ENCODE data around the gene NDUFB3. TPM values are rescaled to one million over a fixed set of nuclear protein-coding genes. Genes with fewer than 3 reads are reported as not detected.
"Not testable (repeated sequence)": the region's sequence is repeated elsewhere in the genome, so short reads cannot be mapped to it uniquely, and the experiment has no call there.

The NDUFB3 gene
- total RNA-seq, result 555 TPM
- long read RNA-seq, transcript NDUFB3-201 (3 exons, 755 nt), result major isoform, 145 of 160 reads
- long read RNA-seq, transcript NDUFB3-204 (4 exons, 547 nt), result minor isoform, 5 of 160 reads
- long read RNA-seq, partial matches to known transcripts, result 7 of 160 reads
- long read RNA-seq, other reads (novel, unspliced or antisense), result 3 of 160 reads

DNA sequence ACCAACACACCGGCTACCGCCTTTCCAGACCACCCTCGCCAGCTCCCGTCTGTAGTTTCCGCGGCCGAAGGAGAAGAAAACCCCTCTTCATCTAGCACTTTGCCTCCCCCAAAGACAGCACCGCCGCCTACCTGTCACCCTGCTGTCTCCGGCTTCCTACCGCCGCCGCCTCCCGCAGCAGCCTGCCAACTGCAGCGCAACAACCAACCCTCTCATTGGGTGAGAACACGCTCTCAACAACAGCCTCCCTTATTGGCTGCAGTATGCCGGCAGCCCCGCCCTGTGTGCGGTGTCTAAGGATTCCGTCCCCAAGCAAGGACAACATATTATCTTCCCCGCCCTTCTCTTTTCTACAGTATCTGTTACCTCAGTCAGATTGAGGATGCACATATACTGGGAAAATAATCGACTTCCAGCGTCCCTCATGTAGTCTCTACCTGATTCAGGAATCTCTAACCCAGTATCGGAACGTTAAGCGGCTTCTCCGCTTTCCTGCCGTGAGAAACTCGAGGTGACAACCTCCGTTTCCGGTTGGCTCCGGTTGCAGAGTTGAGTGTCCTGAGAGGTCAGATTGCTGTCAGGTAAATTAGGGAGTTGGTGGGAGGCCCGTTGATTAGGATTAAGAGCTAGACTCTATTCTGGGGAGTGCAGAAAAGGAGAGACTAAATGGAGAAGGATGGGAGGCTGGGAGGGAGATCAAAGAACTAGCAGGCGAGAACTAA, at the start of gene NDUFB3, which contains the start of gene HYCC2:
NDUFB3 (plus strand) TSS at position 523 of the 722 bp plus-strand sequence. CDS start 6,882 bp downstream, outside the sequence.
HYCC2 (minus strand) TSS at position 193 of the 722 bp plus-strand sequence. CDS start 47,662 bp downstream, outside the sequence.
- DNase-seq (ENCODE audit: missing footprints), result peak; percentile 94
- intact Hi-C loops (cut with DNase I), result loop anchor here (1.0 to 5.0 kb wide), 4 partner anchors 45 to 108 kb away; partner anchors contain the start of genes CFLAR and ORC2
- peak; percentile 99 for ATAC-seq

DNA sequence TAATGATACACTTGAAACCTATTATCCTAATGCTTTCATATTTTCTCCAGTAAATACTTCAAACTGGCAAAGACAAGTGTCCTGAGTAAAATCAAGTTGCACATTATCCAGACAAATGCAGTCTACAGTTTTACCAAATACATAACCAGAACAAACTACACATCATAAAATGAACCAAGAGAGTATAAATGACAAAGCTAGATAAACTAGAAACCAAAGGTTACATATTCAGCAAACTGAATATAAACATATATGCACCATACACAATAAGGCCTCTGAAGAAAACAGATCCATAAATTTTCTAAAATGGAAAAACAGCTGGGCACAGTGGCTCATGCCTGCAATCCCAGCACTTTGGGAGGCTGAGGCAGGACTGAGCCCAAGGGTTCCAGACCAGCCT, 47.3 kb upstream of the NDUFB3 start:
- intact Hi-C loops (cut with DNase I), result no loop called here
- no peak for DNase-seq (ENCODE audit: missing footprints)
- ATAC-seq, result no peak

DNA sequence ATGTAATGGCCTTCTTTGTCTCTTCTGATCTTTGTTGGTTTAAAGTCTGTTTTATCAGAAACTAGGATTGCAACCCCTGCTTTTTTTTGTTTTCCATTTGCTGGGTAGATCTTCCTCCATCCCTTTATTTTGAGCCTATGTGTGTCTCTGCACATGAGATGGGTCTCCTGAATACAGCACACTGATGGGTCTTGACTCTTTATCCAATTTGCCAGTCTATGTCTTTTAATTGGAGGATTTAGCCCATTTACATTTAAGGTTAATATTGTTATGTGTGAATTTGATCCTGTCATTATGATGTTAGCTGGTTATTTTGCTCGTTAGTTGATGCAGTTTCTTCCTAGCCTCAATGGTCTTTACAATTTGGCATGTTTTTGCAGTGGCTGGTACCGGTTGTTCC, 37.4 kb upstream of the NDUFB3 start:
- ATAC-seq; DNase-seq (ENCODE audit: missing footprints); intact Hi-C loops (cut with DNase I): not testable (repeated sequence)

DNA sequence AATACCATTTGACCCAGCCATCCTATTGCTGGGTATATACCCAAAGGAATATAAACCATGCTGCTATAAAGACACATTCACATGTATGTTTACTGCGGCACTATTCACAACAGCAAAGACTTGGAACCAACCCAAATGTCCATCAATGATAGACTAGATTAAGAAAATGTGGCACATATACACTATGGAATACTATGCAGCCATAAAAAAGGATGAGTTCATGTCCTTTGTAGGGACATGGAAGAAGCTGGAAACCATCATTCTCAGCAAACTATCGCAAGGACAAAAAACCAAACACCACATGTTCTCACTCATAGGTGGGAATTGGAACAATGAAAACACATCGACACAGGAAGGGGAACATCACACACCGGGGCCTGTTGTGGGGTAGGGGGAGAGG, 33.4 kb upstream of the NDUFB3 start:
- intact Hi-C loops (cut with DNase I), result not testable (repeated sequence)

DNA sequence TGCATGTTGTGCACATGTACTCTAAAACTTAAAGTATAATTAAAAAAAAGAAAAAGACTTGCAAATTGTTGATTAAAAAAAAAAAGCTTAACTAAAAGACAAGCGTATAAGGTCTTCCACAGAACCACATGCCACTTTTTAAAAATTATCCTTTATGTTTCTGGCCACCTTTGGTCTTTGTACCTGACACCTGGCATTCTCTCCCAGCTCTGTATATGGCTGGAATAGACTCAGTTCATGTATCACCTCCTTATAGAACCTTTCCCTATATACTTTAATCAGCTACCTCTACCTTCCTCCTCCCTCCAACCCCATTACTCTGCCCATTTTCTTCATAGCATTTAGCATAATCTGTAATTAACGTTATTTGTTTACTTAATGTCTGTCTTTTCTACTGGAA, 32.9 kb upstream of the NDUFB3 start:
- DNase-seq (ENCODE audit: missing footprints) (no peak), ATAC-seq (no peak)
- intact Hi-C loops (cut with DNase I), result no loop called here

More for the DNA sequence above, 33.4 kb upstream of the NDUFB3 start:
- ATAC-seq; DNase-seq (ENCODE audit: missing footprints): not testable (repeated sequence)

DNA sequence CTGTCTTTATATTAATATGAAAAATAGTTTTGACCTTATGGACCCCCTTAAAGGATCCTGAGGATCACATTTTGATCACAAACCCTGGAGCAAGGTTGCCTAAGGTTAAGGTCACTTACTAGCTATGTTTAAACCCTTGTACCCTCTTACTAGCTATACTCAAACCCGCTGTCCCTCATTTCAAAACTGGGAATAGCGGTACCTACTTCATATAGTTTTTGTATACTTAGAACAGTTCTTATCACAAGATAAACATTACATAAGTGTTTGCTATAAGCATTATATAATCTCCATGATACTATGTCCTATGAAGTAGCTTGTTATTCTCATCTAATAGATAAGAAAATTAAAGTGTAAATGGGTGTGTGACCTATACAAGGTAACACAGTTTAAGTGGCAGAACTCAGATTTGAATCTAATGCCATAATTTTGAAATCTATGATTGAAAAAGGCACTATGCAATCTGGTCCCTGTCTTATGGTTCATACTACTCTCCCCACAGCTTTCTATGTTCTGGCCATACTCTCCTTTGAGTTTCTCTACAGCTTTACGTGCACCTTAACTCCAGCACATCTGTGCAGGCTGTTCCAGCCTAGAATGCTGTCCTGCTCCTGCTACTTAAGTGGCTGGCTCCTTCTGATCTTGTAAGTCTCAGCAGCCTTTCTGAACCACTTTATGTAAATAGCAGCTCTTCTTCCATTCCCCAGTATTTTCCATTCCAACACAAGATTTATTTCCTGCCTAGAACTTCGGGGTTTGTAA, 30.8 kb upstream of the NDUFB3 start:
- DNase-seq (ENCODE audit: missing footprints) (no peak), ATAC-seq (no peak)
- intact Hi-C loops (cut with DNase I), result no loop called here

DNA sequence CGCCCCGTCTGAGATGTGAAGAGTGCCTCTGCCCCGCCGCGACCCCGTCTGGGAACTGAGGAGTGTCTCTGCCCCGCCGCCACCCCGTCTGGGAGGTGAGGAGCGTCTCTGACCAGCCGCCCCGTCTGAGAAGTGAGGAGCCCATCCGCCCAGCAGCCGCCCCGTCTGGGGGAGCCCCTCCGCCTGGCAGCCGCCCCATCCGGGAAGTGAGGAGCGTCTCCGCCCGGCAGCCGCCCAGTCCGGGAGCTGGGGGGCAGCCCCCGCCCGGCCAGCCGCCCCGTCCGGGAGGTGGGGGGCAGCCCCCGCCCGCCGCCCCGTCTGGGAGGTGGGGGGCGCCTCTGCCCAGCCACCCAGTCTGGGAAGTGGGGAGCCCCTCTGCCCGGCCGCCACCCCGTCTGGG, 29.4 kb upstream of the NDUFB3 start:
- DNase-seq (ENCODE audit: missing footprints); ATAC-seq; intact Hi-C loops (cut with DNase I): not testable (repeated sequence)

DNA sequence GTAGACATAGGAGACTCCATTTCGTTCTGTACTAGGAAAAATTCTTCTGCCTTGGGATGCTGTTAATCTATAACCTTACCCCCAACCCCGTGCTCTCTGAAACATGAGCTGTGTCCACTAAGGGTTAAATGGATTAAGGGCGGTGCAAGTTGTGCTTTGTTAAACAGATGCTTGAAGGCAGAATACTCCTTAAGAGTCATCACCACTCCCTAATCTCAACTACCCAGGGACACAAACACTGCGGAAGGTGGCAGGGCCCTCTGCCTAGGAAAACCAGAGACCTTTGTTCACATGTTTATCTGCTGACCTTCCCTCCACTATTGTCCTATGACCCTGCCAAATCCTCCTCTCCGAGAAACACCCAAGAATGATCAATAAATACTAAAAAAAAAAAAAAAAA, 28.8 kb upstream of the NDUFB3 start:
- intact Hi-C loops (cut with DNase I); ATAC-seq: not testable (repeated sequence)

DNA sequence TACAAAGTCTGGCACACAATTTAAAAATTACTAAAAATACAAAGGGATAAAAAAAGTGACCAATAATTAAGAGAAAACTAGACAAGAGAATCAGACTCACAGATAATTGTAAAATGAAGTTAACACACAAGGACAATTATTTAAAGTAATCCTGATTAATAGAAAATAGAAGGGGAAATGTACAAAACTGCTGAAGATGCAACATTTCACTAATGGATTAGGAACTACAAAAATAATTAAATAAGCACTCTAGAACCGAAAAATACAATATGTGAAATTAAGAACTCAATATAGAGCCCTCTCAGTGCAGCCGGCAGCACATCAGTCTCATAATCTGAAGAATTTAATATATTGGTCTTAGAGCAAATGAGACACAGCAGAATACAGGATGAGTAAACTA, 24.9 kb upstream of the NDUFB3 start:
- ATAC-seq (no peak), DNase-seq (ENCODE audit: missing footprints) (no peak)
- intact Hi-C loops (cut with DNase I), result no loop called here

More for the DNA sequence above, 28.8 kb upstream of the NDUFB3 start:
- not testable (repeated sequence) for DNase-seq (ENCODE audit: missing footprints)

DNA sequence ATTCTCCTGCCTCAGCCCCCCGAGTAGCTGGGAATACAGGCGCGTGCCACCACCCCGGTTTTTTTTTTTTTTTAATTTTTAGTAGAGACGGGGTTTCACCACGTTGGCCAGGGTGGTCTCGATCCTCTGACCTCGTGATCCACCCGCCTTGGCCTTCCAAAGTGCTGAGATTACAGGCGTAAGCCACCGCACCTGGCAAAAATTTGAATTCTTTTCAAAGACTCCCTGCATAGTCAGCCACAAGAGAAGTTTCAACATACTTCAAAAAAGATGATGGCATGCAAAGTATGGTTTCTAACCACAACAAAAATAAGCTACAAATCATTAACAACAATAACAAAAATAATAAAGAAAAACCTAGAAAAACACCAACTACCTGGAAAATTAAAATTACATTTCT, 22.3 kb upstream of the NDUFB3 start:
- ATAC-seq, result no peak
- intact Hi-C loops (cut with DNase I), result no loop called here
- no peak for DNase-seq (ENCODE audit: missing footprints)

DNA sequence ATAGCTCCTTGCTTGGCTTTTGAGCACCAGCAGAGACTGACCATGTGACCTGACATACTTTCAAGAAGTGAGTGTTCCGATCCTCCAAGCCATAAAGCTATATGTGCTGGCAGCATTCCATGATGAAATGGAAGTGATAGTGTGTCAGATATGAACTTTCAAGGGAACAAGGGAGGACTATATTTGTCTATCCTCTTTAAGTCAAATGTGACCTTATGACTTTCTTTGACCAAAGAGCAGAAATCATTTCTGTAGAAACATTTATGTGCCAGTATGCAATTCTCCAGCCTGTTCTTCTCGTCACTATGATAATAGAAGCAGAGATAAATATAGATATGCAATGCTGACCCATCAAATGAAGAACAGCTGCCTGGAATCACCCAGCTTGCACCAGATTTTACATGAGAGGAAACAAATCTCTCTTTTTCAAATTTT, 14.7 kb upstream of the NDUFB3 start:
- DNase-seq (ENCODE audit: missing footprints) (no peak), ATAC-seq (no peak)
- intact Hi-C loops (cut with DNase I), result no loop called here

DNA sequence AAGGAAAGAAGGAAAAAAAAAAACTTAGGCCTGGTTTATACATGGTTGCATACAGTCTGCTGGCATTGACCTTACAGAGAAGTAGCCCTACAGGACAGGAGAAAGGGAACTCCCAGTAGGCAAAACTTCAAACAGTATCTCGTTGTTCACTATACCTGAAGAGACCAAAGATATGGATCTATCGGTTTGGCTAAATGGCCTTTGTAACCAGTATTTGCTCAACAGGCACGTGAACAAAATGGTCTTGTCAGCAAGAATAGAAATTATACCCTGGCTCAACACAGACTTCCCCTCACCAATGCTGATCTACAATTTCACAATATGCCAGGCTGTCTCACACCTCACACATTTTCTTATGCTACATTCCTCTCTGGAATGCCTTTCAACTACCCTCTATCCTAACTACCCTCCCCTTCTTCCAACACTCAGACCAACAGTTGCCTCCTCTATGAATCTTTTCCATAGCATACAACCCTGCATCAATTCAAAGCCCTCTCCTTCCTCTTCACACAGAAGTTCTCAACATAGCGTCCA, 14.0 kb upstream of the NDUFB3 start:
- DNase-seq (ENCODE audit: missing footprints) (no peak), ATAC-seq (no peak)
- intact Hi-C loops (cut with DNase I), result no loop called here

DNA sequence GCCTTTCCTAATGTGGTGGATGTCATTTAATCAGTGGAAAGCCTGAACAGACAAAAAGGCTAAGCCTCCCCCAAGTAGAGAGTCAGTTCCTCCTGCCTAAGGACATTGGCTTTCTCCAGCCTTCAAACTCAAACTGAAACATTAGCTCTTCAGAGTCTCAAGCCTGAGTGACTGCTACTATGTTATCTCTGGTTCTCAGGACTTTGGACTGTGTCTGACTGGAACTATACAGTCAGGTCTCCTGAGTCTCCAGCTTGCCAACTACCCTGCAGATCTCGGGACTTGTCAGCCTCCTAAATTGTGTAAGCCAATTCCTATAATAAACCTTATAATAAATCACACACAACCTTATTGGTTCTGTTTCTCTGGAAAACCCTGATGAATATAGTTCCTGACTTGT, 12.9 kb upstream of the NDUFB3 start:
- peak; percentile 23 for ATAC-seq
- no peak for DNase-seq (ENCODE audit: missing footprints)
- intact Hi-C loops (cut with DNase I), result no loop called here

DNA sequence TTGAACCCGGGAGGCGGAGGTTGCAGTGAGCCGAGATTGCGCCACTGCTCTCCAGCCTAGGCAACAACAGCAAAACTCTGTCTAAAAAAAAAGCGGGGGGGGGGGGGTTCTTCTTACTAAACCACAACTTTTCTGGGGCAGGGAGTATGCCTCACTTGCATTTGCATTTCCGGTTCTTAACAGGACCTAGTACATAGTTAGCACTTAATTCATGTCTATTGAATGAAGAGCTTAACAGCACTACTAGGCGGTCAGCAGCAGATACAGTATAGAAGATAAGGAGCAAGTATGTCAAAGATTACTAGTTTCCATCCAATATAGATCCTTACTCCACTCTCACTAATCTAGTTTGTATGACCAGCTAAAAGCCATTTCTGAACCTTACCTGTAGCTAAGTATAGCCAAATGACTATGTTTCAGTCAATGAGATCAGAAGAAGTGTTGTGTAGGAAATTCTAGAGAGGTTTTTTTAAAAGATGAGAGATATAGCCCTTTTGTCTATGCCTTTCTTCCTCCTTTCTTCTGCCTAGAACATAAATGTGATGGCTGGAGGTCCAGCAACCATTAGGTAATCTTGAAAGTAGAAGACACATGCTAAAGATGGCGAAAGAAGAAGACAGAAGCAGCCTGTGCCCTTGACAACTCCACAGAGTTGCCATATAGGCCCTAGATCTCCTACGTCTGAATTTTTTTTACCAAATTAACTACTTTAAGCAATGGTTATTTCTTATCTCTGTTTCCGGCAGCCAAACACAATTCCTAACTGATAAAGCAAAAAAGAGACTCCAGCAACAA, 11.6 kb upstream of the NDUFB3 start:
- no peak for DNase-seq (ENCODE audit: missing footprints)
- intact Hi-C loops (cut with DNase I), result no loop called here
- no peak for ATAC-seq

DNA sequence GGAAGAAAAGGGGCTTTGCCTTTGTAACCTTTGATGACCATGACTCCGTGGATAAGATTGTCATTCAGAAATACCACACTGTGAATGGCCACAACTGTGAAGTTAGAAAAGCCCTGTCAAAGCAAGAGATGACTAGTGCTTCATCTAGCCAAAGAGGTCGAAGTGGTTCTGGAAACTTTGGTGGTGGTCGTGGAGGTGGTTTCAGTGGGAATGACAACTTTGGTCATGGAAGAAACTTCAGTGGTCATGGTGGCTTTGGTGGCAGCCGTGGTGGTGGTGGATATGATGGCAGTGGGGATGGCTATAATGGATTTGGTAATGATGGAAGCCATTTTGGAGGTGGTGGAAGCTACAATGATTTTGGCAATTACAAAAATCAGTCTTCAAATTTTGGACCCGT, 8.3 kb upstream of the NDUFB3 start:
- ATAC-seq; intact Hi-C loops (cut with DNase I); DNase-seq (ENCODE audit: missing footprints): not testable (repeated sequence)

DNA sequence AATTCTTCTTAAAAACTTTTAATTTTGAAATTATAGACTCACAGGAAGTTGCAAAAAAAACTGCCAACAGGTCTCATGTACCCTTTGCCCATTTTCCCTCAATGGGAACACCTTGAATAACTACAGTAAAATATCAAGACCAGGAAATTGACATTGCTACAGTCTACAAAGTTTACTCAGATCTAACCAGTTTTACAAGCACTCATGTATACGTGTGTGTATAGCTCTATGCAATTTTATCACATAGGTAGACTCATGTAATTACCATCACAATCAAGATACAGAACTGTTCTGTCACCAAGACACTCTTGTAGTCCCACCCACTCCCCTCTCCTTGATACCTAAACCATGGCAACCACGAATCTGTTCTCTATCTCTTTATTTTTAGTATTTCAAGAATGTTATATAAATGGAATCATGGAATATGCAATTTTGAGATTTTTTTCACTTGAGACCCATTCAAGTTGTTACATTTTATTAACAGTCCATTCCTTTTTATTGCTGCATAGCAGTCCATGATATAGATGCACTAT, 6.9 kb upstream of the NDUFB3 start:
- no peak for ATAC-seq
- intact Hi-C loops (cut with DNase I), result loop anchor here (5.0 kb wide), 1 partner anchor 48 kb away; no protein-coding TSS in a partner anchor
- DNase-seq (ENCODE audit: missing footprints), result no peak

DNA sequence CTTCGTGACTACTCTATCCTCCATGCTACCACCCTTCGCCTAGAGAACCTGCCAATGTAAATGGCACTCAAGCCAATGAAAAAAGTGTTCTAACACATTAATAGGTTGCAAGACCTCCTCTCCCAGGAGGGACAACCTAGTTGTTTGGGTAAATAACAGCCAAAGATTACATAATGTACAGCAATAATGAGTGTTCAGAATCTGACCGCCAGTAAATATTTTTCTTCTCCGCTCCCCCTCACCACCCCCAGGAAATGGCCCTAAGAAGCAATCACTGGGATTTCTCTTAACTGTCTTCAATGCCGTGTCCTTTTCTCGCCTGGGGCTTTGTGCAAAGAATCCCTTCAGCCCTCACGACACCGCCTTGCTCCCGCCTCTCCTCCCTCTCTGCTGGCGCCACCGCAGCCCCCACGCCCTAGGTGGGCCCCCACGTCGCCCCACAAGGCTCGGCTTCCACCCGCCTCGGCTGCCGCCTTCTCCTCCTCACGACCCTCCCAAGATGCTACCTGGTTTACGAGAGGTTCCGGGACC, 788 bp upstream of the NDUFB3 start:
- peak; percentile 9 for ATAC-seq
- intact Hi-C loops (cut with DNase I), result loop anchor here (1.0 to 5.0 kb wide), 4 partner anchors 46 to 108 kb away; partner anchors contain the start of genes CFLAR and ORC2
- no peak for DNase-seq (ENCODE audit: missing footprints)

DNA sequence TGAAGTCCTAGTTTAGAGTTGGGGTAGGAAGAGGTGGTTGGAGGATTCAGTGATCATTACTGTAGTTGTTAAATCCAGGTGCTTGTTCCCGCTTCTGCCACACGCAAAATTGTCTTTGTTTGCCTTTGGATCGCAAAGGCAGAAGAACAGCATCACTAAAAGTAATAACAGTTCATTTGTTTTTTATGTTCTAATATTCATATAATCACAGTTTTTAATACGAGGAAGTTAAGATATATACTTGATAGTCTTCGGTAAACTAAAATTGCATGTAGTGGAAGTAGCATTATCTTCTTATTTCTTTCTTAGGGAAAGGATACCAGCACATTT, 365 bp downstream of the NDUFB3 start:
- DNase-seq (ENCODE audit: missing footprints) (no peak), ATAC-seq (no peak)
- intact Hi-C loops (cut with DNase I), result loop anchor here (5.0 kb wide), 2 partner anchors 85 to 100 kb away; no protein-coding TSS in a partner anchor

All from Right ventricle myocardium inferior (tissue), 1 donor.